OCI-LY1 (cell line): Measurements from ENCODE around the gene TEC.

ENCODE experiments used
- CTCF ChIP-seq: fragments of 200-600 bp; sonication (generic), shearing (Covaris generic); IDR thresholded peaks from 2 replicates; pipeline ENCODE4 v1.5.1; 2017; ENCODE audit warnings: mild to moderate bottlenecking, antibody characterized with exemption, low read length, moderate library complexity, mixed read lengths
- EZH2 ChIP-seq: fragments of 200-600 bp; sonication (generic), shearing (Covaris generic); IDR thresholded peaks from 2 replicates; pipeline ENCODE4 v1.8.0; 2017; ENCODE audit warnings: borderline replicate concordance, mixed run types, mild to moderate bottlenecking, antibody characterized with exemption, low read length, moderate library complexity, mixed read lengths

- TF ChIP-seq CTCF = no peak
- no peak for TF ChIP-seq EZH2
Observed at GRCh38 chr4:48175328-48175727, 94.3 kb downstream of the TEC start.
